ENCODE measurements around the gene SH3YL1.
"Not testable (repeated sequence)": the region's sequence is repeated elsewhere in the genome, so short reads cannot be mapped to it uniquely, and the experiment has no call there.

Gene SH3YL1

DNA sequence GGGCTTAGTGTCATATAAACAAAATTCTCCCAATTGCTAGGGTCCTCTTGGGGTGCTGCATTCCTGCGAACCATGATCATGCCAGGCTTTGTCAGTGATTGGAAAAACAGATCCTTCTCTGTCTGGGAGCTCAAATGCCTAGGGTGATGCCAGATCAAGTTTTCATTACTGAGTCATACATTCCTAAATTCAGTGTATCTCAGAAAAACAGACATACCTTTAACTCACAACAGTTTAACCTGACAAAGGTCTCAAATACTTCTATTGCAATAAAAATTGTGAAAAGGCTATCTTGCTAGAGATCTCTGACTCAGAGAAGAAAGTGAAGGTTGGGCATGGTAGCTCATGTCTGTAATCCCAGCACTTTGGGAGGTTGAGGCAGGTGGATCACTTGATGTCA is 86.9 kb downstream of the SH3YL1 start:
- Histone ChIP-seq H3K9ac (ENCODE audit: low read length) (no peak overlapping the region), H3F3A (ENCODE audit: insufficient read depth) (no peaks in the 10 kb centered on the region), H3K79me2 (ENCODE audit: insufficient read depth, low read length) (no peaks in the 10 kb centered on the region), H3K9me2 (replicated peaks; ENCODE audit: insufficient read depth, low read length) (no peaks in the 10 kb centered on the region), H3K27ac (ENCODE audit: low read depth, low read length) (no peak overlapping the region), H3K36me3 (ENCODE audit: low read length) (no peaks in the 10 kb centered on the region), H3K27me3 (ENCODE audit: low read length) (no peaks in the 10 kb centered on the region), H3K9me3 (ENCODE audit: insufficient read depth, low read length) (peaks cover 5% of the 10 kb centered on the region; the same call in 1 of the 2 replicates), H3K4me3 (ENCODE audit: insufficient read depth, low read length, poor library complexity, severe bottlenecking) (no peak overlapping the region), H3K4me2 (ENCODE audit: low read depth, low read length, poor library complexity, severe bottlenecking) (no peak overlapping the region), H2AFZ (ENCODE audit: low read depth, low read length, severe bottlenecking) (no peak overlapping the region), H4K20me1 (ENCODE audit: low read depth, low read length) (no peaks in the 10 kb centered on the region)
- TF ChIP-seq, protein P1, sequence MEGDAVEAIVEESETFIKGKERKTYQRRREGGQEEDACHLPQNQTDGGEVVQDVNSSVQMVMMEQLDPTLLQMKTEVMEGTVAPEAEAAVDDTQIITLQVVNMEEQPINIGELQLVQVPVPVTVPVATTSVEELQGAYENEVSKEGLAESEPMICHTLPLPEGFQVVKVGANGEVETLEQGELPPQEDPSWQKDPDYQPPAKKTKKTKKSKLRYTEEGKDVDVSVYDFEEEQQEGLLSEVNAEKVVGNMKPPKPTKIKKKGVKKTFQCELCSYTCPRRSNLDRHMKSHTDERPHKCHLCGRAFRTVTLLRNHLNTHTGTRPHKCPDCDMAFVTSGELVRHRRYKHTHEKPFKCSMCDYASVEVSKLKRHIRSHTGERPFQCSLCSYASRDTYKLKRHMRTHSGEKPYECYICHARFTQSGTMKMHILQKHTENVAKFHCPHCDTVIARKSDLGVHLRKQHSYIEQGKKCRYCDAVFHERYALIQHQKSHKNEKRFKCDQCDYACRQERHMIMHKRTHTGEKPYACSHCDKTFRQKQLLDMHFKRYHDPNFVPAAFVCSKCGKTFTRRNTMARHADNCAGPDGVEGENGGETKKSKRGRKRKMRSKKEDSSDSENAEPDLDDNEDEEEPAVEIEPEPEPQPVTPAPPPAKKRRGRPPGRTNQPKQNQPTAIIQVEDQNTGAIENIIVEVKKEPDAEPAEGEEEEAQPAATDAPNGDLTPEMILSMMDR (IDR thresholded peaks at IDR 0.05; ENCODE audit: insufficient read depth, low read length, poor library complexity, severe bottlenecking) = no peak
- TF ChIP-seq EZH2phosphoT487 (conservative IDR thresholded peaks at IDR 0.05; ENCODE audit: low read length) = no peak

DNA sequence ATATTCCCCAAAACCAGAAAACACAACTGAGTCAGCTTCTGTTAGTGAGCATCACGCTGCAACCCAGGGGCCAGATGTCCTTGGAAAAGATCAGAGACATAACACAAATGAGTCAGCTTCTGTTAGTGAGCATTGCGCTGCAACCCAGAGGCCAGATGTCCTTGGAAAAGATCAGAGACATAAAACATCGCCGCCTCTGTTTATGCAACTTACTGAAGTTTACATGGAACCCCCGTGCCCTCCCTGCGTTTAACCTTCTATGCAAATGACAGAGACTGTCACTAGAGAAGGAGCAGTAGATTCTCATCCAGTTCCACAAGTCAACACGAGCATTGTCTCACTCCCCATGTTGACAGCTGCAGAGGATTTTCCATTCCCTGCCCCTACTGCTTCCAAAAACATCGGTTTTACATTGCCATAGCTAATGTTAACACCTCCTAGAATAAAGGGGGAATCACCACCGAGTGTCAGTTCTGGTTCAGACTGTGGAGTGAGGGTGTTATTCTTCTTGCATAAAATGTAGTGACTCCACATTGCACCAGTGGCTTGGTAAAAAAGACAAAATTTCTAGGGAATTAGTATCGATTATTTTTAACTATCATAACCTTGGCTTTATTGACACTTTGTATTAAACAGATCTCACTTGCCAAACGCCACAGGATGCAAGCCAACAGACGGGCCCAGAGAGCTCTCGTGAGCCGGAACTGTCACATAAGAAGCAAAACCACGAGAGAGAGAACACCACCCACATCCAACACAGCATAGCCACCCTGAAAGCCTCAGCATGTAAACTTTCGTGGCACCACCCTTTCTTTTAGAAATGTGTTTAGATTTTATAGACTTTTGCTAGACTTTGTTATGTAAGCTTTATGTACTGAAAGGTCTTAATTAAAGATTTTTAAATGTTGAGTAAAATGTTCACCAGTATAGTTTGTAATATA is 87.7 kb downstream of the SH3YL1 start:
- H3K79me2 ChIP-seq (ENCODE audit: insufficient read depth, low read length) = no peaks in the 10 kb centered on the region
- H2AFZ ChIP-seq (ENCODE audit: low read depth, low read length, severe bottlenecking) = no peak overlapping the region
- no peaks in the 10 kb centered on the region for H4K20me1 ChIP-seq (ENCODE audit: low read depth, low read length)
- no peak overlapping the region for H3K4me3 ChIP-seq (ENCODE audit: insufficient read depth, low read length, poor library complexity, severe bottlenecking)
- H3K36me3 ChIP-seq (ENCODE audit: low read length) = no peaks in the 10 kb centered on the region
- H3K9ac ChIP-seq (ENCODE audit: low read length) = no peak overlapping the region
- no peaks in the 10 kb centered on the region for H3K9me2 ChIP-seq (replicated peaks; ENCODE audit: insufficient read depth, low read length)
- H3K27ac ChIP-seq (ENCODE audit: low read depth, low read length) = no peak overlapping the region
- no peaks in the 10 kb centered on the region for H3F3A ChIP-seq (ENCODE audit: insufficient read depth)
- TF ChIP-seq, protein P1 (IDR thresholded peaks at IDR 0.05; ENCODE audit: insufficient read depth, low read length, poor library complexity, severe bottlenecking) = no peak
- TF ChIP-seq EZH2phosphoT487 (conservative IDR thresholded peaks at IDR 0.05; ENCODE audit: low read length) = no peak
- no peaks in the 10 kb centered on the region for H3K27me3 ChIP-seq (ENCODE audit: low read length)
- no peak overlapping the region for H3K4me2 ChIP-seq (ENCODE audit: low read depth, low read length, poor library complexity, severe bottlenecking)
- H3K9me3 ChIP-seq (ENCODE audit: insufficient read depth, low read length) = 0 out of 2 replicates have a peak, but pooled peaks cover 3% of the 10 kb centered on the region

DNA sequence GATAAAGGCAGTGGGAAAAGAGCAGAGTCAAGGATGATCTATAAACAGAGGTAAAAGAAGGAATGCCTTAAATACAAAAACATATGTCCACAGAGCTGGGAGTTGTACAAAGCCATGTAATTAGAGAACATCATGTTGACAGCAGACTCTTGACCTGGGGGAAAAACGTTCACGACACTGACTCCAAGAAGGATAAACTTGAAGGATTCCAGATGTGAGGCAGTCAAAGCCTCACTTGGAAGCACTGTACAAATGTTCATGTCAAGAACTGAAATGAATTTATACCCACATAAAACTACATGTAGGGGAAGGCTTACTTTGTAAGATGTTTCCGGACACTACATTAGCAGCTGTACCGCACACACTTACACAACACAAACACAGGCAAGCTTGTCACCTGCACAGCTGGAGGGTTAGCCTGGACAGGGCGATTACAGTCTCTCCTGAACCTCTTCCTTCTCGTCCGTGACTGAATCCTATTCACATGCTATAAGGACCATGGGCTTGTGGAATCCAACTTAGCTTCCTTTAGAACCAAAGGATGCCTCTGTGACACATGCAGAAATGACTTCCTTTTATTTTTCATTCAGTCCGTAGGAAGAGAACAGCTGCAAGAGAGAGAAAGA is 88.6 kb downstream of the SH3YL1 start:
- no peaks in the 10 kb centered on the region for H3K79me2 ChIP-seq (ENCODE audit: insufficient read depth, low read length)
- no peaks in the 10 kb centered on the region for H4K20me1 ChIP-seq (ENCODE audit: low read depth, low read length)
- H2AFZ ChIP-seq (ENCODE audit: low read depth, low read length, severe bottlenecking) = no peak overlapping the region
- no peaks in the 10 kb centered on the region for H3K9me2 ChIP-seq (replicated peaks; ENCODE audit: insufficient read depth, low read length)
- TF ChIP-seq, protein P1 (IDR thresholded peaks at IDR 0.05; ENCODE audit: insufficient read depth, low read length, poor library complexity, severe bottlenecking) = no peak
- TF ChIP-seq EZH2phosphoT487 (conservative IDR thresholded peaks at IDR 0.05; ENCODE audit: low read length) = no peak
- no peaks in the 10 kb centered on the region for H3K36me3 ChIP-seq (ENCODE audit: low read length)
- H3K9me3 ChIP-seq (ENCODE audit: insufficient read depth, low read length) = no peaks in the 10 kb centered on the region
- no peaks in the 10 kb centered on the region for H3F3A ChIP-seq (ENCODE audit: insufficient read depth)
- H3K9ac ChIP-seq (ENCODE audit: low read length) = no peak overlapping the region
- H3K27me3 ChIP-seq (ENCODE audit: low read length) = no peaks in the 10 kb centered on the region
- H3K4me2 ChIP-seq (ENCODE audit: low read depth, low read length, poor library complexity, severe bottlenecking) = no peak overlapping the region
- no peak overlapping the region for H3K4me3 ChIP-seq (ENCODE audit: insufficient read depth, low read length, poor library complexity, severe bottlenecking)
- no peak overlapping the region for H3K27ac ChIP-seq (ENCODE audit: low read depth, low read length)

GRCh38 chr2:172120-172519 is 91.7 kb downstream of the SH3YL1 start:
- H2AFZ ChIP-seq (ENCODE audit: low read depth, low read length, severe bottlenecking); H3K9me3 ChIP-seq (ENCODE audit: insufficient read depth, low read length); H3K9me2 ChIP-seq (replicated peaks; ENCODE audit: insufficient read depth, low read length); H3K4me2 ChIP-seq (ENCODE audit: low read depth, low read length, poor library complexity, severe bottlenecking); H3K79me2 ChIP-seq (ENCODE audit: insufficient read depth, low read length); H4K20me1 ChIP-seq (ENCODE audit: low read depth, low read length); H3K27me3 ChIP-seq (ENCODE audit: low read length); H3K36me3 ChIP-seq (ENCODE audit: low read length); H3K27ac ChIP-seq (ENCODE audit: low read depth, low read length); H3K9ac ChIP-seq (ENCODE audit: low read length); H3K4me3 ChIP-seq (ENCODE audit: insufficient read depth, low read length, poor library complexity, severe bottlenecking); H3F3A ChIP-seq (ENCODE audit: insufficient read depth): not testable (repeated sequence)

All from SU-DHL-6 (cell line).